ENCODE data around the gene PRM1.

PRM1 gene

DNA sequence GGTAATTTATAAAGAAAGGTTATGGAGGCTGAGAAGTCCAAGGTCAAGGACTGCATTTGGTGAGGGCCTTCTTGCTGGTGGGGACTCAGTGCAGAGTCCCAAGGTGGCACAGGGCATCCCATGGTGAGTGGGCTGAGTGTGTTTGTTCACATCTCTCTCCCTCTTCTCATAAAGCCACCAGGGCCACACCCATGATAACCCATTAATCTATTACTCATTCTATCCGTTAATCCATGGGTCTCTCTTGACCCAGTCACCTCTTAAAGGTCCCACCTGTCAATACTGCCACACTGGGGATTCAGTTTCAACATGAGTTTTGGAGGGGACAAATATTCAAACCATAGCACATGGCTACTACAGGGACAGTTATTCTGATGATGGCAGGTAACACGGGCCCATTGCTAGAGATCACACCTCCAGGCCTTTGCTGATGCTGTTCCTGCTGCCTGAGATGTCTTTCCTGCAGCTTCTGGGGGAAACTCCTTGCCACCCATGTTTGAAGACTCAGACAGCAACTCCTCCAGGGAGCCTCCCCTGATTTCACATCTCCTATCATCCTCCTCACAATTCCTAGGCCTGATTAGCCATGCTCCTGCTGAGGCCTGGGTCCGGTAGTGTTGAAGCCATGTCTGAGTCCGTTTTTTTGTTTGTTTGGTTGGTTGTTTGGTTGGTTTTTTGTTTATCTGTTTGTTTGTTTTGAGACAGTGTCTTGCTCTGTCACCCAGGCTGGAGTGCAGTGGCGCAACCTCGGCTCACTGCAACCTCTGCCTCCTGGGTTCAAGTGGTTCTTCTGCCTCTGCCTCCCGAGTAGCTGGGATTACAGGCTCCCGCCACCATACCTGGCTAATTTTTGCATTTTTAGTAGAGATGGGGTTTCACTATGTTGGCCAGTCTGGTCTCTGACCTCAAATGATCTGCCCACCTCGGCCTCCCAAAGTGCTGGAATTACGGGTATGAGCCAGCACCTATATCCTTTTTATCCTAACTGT, 41.2 kb downstream of the PRM1 start:
- no peak overlapping the region for H3K4me3 Mint-ChIP-seq
- TF ChIP-seq, protein P1, sequence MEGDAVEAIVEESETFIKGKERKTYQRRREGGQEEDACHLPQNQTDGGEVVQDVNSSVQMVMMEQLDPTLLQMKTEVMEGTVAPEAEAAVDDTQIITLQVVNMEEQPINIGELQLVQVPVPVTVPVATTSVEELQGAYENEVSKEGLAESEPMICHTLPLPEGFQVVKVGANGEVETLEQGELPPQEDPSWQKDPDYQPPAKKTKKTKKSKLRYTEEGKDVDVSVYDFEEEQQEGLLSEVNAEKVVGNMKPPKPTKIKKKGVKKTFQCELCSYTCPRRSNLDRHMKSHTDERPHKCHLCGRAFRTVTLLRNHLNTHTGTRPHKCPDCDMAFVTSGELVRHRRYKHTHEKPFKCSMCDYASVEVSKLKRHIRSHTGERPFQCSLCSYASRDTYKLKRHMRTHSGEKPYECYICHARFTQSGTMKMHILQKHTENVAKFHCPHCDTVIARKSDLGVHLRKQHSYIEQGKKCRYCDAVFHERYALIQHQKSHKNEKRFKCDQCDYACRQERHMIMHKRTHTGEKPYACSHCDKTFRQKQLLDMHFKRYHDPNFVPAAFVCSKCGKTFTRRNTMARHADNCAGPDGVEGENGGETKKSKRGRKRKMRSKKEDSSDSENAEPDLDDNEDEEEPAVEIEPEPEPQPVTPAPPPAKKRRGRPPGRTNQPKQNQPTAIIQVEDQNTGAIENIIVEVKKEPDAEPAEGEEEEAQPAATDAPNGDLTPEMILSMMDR (IDR thresholded peaks at IDR 0.05; ENCODE audit: unreplicated experiment in 3 of 3) = no peak
- H3K27ac Mint-ChIP-seq = no peak overlapping the region
- H3K36me3 Mint-ChIP-seq (ENCODE audit: low read depth) = no peaks in the 10 kb centered on the region
- H3K4me1 Mint-ChIP-seq = peaks cover 5% of the 10 kb centered on the region
- peaks cover 10% of the 10 kb centered on the region for H3K27me3 Mint-ChIP-seq (ENCODE audit: low read depth)
- no peaks in the 10 kb centered on the region for H3K9me3 Mint-ChIP-seq

DNA sequence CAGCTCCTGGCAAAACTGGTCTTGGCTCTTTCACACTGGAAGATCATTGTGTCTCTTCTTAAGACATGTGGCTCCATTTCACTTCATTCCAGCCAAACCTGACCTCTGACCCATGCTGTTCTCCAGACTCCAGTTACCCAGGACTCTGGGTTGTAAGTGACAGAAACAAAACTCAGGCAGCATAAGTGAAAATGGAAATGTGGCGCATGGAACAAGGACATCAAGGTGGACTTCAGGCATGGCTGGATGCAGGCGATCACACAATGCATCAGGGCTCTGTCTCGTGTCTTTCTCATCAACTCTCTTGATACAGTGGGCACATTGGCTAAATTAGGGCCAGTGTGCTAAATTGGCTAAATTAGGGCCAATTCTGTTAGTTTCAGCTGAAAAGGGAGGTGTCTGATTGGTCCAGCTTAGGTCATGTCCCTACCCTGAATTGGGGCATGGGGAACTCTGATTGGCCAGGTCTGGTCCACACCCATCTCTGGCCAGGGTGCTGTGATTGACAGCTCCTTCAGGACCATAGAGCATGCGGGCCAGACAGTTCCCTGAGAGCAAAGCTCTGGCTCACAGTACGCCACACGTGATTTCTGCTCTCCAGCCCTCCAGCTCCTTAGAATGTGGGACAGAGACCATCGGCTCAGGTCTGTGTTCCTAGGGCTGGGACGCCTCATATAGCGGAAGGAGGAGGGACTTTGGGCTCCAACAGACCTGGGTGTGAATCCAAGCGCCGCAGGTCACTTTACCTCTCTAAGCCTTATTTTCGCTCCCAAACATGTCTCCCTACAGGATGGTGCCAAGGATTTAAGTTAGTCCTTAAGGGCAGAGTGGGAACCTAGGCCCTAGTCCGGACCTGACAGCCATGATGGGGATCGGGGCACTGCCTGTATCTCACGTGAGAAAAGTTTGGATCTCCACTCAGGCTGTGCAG, 42.6 kb downstream of the PRM1 start:
- H3K27me3 Mint-ChIP-seq (ENCODE audit: low read depth) = peaks cover 5% of the 10 kb centered on the region
- H3K4me3 Mint-ChIP-seq = no peak overlapping the region
- H3K27ac Mint-ChIP-seq = no peak overlapping the region
- H3K36me3 Mint-ChIP-seq (ENCODE audit: low read depth) = no peaks in the 10 kb centered on the region
- H3K4me1 Mint-ChIP-seq = peaks cover 5% of the 10 kb centered on the region
- H3K9me3 Mint-ChIP-seq = no peaks in the 10 kb centered on the region
- TF ChIP-seq, protein P1 (IDR thresholded peaks at IDR 0.05; ENCODE audit: unreplicated experiment in 3 of 3) = no peak

DNA sequence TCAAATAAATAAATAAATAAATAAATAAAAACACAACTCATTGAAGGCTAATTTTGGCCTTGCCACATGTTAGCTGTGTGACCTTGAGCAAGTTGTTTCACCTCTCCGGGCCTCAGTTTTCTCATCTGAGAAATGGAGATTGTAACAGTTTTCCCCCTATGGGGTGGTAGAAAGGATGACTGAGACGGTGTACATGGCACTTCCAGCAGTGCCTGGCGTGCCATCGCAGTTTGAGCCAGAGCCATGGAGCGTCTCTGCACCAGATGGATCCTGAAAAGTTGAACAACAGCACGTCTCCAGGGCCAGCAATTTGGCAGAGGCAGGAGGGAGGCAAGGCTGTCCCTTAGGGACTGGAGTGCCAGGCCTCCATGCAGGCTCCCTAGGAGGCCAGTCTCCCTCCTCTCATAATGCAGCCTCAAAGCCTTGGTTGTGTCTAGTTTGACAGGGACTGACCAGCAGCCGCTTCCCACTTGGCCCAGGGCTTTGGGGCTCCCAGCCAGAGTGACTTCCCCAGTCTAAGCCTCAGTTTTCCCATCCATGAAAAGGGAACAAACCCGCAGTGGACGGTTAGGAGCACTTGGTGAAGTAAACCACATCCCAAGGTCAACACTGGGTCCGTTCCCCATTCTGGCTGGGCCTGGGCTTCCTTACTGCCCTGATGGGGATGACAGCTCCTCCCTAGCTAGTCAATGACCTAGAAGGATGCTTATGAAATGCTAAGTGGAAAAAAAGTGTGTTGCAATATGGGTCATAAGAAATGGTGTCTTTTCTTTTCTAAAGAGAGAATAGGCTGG, 44.5 kb downstream of the PRM1 start:
- H3K27ac Mint-ChIP-seq = no peak overlapping the region
- H3K36me3 Mint-ChIP-seq (ENCODE audit: low read depth) = no peaks in the 10 kb centered on the region
- H3K27me3 Mint-ChIP-seq (ENCODE audit: low read depth) = peaks cover 5% of the 10 kb centered on the region
- no peak overlapping the region for H3K4me3 Mint-ChIP-seq
- no peaks in the 10 kb centered on the region for H3K9me3 Mint-ChIP-seq
- TF ChIP-seq, protein P1 (IDR thresholded peaks at IDR 0.05; ENCODE audit: unreplicated experiment in 3 of 3) = no peak
- peaks cover 5% of the 10 kb centered on the region for H3K4me1 Mint-ChIP-seq

DNA sequence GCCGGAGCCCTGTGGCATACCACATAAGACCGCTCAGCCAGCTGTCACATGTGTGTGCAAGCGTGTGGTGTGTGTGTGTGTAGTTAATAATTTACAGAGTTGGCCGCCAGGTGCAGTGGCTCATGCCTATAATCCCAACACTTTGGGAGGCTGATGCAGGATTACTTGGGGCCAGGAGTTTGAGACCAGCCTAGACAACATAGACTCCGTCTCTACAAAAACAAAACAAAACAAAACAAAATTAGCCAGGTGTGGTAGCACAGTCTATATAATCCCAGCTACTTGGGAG, 45.5 kb downstream of the PRM1 start:
- Mint-ChIP-seq H3K36me3 (ENCODE audit: low read depth) (no peaks in the 10 kb centered on the region), H3K27me3 (ENCODE audit: low read depth) (peaks cover 5% of the 10 kb centered on the region), H3K27ac (peak overlapping the region in 2 of 3 experiments; percentile 11 to 24), H3K9me3 (no peaks in the 10 kb centered on the region), H3K4me1 (peaks cover 9% of the 10 kb centered on the region), H3K4me3 (no peak overlapping the region)
- TF ChIP-seq, protein P1 (IDR thresholded peaks at IDR 0.05; ENCODE audit: unreplicated experiment in 3 of 3) = no peak

DNA sequence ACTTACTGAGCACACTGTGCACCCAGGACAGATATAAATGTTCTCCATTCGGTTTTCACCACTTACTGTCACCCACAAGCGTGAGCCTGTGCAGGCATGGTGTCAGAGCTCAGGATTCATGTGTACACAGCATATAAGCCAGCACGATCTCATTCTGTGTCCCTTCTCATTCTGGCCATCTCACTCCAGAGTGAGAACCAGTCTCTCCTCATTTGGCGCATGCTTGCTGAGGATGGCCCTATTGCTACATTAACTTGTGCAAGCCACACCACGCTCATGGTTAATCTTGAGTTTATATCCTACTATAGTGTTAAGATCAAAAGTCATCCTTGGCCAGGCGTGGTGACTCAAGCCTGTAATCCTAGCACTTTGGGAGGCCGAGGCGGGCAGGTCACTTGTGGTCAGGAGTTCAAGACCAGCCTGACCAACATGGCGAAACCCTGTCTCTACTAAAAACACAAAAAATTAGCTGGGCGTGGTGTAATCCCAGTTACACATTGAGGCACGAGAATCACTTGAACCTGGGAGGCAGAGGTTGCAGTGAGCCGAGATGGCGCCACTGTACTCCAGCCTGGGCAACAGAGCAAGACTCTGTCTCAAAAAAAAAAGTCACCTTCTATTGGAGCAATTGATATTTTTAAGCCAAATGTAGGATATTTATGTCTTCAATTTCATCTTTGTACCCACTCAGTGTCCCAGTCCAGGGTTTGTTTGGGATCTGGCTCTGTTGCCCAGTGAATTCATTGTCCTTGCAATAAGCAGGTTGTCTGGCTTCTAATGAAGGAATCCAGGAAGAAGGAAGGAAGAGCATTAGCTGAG, 46.0 kb downstream of the PRM1 start:
- H3K36me3 Mint-ChIP-seq (ENCODE audit: low read depth) = no peaks in the 10 kb centered on the region
- TF ChIP-seq, protein P1 (IDR thresholded peaks at IDR 0.05; ENCODE audit: unreplicated experiment in 3 of 3) = no peak

More for the DNA sequence above, 46.0 kb downstream of the PRM1 start:
- Mint-ChIP-seq H3K27ac (peak overlapping the region in 2 of 3 experiments; percentile 11 to 24), H3K4me3 (no peak overlapping the region), H3K4me1 (peaks cover 5% of the 10 kb centered on the region), H3K9me3 (no peaks in the 10 kb centered on the region), H3K27me3 (ENCODE audit: low read depth) (peaks cover 5% of the 10 kb centered on the region)
